ENCODE results near the gene ARHGAP35.
A peak's percentile ranks its signal among the peaks of the same experiment; 100 is the strongest.
"Not testable (repeated sequence)": the region's sequence is repeated elsewhere in the genome, so short reads cannot be mapped to it uniquely, and the experiment has no call there.

The ARHGAP35 gene

DNA sequence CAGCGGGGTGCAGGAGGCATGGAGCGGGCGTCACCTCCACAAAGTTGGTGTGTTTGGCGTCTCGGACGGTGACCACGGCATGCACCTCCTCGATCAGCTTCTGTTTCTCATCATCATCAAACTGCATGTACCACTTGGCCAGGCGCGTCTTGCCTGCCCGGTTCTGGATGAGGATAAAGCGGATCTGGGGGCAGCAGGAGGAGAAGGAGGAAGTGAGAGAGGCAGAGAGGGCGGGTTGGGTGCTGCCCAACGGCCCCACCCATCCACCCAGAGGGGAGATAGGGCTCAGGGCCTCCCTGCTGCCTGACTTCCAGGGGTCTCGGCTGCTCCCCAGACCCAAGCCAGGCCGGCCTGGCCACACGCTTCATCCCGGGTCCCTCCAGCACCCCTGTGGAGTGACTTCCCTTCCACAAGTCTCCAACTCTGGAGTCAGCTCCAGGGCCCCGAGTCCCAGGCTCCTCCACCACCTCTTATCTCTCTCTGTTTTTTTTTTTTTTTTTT is 14.8 kb upstream of the ARHGAP35 start:
- DNase-seq: no peak

GRCh38 chr19:46847528-46847927 is 13.3 kb upstream of the ARHGAP35 start:
- DNase-seq: no peak

GRCh38 chr19:46848389-46848788 is 12.4 kb upstream of the ARHGAP35 start:
- DNase-seq: no peak

DNA sequence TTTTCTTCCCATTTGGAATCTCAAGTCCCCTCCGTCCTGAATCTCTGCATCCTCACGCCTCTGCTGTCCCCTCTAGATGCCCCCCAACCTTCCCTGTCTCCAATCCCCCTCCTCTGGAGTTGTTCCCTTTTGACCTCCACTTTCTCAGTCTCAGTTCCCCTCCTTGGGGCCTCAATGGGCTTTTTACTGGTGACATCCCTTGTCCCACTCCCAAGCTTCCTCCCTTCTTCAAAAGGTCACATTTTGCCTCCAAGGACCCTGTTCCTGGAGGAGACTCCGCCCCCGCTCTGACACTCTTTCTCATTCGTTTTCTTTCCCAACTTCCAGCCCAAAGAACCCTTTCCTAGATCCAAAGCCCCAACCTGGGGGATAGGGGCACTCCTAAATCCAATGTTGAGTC is 11.2 kb upstream of the ARHGAP35 start:
- no peak for DNase-seq

DNA sequence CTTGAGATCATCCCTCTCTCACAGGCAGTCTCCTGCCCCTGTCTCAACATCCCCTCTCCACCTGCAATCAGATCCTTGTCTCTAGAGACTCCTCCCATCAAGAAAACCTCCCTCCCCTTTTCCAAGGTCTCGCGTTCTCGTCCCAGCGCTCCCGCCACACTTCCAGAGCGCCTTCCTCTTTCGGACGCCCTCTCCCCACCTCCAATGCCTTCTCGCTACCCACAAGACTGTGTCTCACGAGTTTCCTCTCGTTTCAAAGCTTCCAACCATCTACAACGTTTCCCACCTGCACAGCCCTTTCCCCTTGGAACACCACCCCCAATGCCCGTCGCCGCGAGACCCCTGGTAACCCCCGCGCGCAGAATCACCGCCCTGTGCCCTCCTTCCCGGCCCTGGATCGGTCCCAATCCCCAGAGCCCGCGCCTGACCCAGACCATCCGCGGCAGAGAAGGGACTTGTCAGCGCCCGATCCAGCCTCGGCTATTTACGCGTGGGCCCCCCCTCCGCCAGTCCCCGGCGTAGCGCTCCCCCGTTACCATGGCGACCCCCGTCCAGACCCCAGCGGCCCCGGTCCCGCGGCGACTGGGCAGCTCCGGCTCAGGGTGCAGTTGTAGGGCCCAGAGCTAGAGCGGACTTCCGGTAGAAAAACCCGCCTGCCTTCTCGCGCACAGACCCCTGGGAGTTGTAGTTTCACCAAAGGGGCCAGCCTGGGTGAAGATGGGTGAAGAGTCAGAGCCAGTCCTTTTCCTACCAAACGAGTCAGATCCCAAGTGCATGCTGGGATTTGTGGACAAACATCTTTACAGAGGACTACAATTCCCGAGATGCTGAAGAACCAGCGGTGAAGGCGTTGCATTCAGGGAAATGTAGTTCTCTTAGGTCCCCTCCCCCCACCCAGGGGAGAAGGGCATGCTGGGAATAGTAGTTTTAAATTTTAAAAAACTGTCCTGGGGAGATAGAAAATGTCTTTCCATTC is 10.3 kb upstream of the ARHGAP35 start, which contains the start of gene AP2S1:
Gene AP2S1, minus strand, starts transcription at position 619 of the 976 bp plus-strand sequence. Its CDS starts 80 bp downstream, at position 539.
- peak; percentile 96 for DNase-seq

DNA sequence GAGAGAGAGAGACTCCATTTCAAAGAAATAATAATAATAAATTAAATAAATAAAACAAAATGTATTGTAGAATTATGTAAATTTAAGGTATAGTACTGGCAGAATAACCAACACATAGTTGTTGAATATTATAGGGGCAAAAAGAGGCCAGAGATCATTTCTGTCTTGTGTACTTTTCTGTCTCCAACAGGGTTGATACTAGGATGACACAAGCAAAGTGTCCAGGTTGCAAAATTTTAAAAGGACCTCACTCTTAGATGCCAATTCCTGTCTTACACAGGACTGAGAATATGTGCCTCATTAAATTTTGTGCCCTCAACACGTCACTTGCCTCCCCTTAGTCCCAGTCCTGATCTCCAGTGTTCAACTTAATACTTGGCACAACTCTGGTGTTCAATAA is 8.0 kb upstream of the ARHGAP35 start:
- no peak for DNase-seq

GRCh38 chr19:46854698-46855097 is 6.1 kb upstream of the ARHGAP35 start:
- DNase-seq: not testable (repeated sequence)

GRCh38 chr19:46856062-46857022 is 4.5 kb upstream of the ARHGAP35 start:
- DNase-seq: peak; percentile 63

DNA sequence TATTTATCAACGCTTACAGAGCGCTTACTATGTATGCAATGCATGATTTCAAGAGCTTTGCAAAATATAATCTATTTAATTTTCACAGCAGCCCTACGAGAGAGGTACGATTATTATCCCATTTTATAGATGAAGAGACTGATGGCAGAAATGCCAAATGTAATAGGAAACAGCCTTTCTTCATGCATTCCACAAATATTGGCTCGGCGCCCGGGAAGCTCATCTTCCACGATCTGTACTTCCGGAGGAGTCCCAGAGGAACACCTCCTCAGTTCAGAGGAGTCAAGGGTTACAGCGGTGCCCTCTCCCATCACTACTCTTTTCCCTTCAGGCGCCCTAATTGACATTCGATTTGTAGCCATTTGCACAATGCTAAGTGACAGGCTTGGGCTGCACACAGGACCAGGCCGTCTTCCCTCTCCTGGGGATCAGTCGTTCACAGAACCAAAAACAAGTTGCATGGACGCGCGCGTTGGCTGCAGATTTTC is 1.1 kb upstream of the ARHGAP35 start:
- DNase-seq: no peak

DNA sequence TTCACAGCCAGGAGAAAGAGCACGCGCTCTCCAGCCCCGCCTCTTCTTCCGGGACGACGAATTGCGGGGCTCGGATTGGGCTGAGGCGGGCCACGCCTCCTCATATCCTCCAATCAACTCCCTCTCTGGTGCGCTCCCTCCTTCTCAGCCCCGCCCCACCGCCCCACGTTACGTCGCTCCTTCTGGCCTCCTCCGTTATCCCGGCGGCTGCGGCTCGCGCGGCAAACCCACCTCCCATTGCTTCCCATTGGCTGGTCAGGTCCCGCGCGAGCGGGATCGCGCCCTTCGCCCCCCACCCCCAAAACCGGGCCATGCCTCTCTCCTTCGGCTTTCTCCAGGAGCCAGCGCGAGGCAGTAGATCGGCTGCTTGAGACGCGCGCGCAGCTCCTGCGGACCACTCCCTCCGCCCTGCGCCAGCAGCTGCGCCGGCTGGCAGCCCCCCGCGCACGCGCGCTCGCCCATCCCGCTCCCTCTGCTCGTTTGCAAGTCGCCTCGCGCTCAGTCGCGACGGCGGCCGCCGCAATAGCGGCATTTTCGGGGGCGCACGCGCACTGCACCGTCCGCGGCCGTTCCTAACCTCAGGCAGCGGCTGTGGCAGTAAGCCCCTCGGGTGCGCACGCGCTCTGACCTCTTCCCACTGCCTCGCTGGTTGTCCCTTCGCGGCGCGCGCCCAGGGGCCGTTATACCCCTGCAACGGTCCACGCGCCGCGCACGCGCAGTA is 512 bp upstream of the ARHGAP35 start:
- DNase-seq: peak; percentile 96

DNA sequence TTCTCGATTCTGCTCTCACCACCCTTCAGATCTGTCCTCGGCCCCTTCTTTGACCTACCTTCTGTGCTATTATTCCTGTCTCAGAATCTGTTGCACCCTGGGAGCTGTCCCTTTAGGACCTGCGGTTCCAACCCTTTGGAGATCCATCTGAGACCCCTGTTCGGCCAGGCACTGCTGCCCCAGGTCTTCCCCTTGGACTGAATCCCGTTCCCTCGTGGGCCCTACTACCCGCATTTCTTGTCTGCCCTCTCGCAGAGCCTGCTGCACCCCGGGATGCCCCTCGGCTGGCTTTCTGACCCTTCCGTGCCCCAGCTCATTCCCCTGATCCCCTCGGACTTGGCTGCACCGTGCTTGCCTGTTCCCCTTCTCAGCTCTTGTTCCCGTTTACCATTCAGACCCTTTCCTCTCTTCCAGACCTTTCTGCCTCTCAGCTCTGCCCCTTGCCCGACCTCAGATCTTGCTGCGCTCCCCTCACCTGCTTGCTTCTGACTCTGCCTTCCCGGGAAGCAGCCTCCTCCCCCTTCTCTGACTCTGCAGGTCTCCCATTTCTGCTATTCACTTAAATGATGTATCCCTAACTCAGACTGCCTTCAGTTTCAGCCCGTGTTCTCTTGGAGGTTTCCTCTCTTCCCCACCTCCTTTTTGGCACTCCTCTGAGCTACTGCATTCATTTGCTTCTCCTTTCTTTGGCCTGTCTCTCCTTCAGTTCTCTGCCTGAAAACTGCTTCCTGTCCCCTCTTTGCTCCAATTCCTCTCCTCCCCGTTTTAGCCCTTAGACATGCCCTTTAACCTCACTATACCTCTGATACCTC is 1.1 kb downstream of the ARHGAP35 start:
- DNase-seq: no peak

- no peak for DNase-seq
Observed at GRCh38 chr19:46862503-46862834, 1.7 kb downstream of the ARHGAP35 start.

DNA sequence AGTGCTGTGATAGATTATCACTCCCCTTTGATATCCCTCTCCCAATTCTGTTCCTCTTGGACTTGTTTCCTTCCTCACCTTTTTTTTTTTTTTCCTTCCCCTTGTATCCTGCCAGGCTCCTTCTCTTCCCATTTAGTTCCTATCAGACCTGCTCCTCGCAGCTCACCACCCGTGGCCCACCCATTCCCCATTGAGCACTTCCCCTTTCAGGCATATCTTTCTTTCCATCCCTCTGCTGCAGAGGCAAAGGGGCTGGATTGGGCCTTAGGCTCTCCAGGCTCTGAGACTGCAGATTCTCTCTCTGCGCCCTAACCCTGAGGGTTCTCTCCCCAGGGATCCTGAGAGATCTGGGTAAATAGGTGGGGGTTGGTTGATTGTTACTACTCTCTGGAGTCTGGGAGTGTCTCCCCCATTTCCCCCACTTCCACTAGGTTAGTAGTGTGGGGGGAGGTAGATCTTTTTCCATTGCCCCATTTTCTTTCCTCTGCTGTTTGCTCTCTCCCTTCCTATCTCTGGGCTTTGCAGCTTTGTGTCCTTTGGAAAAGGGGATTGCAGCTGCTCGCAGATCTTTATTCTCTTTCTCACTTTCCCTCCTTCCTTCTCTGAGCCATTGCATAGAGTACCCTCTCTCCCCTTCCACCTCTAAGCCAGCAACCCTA is 2.3 kb downstream of the ARHGAP35 start:
- DNase-seq: no peak

- DNase-seq: no peak
Observed at GRCh38 chr19:46863818-46864629, 3.2 kb downstream of the ARHGAP35 start.

- DNase-seq: no peak
Observed at GRCh38 chr19:46866407-46867136, 5.8 kb downstream of the ARHGAP35 start.

DNA sequence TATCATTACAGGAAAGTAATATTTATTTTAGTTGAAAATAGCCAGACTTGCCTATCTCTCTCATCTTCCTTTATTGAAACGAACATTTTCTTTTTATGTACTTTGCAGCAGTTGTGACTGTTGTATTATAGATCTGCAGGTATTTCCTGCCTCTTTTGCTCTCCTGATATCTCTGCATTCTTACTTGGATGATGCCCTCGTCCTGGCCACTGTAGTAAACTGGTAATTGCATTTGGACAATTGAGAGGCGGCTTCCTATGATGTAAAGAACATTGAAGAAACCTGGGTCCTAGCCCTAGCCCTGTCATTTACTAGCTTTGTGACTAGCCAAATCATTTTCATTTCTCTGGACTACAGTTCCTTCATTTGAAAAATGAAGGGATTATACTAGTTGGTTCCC is 6.4 kb downstream of the ARHGAP35 start:
- DNase-seq: no peak

DNA sequence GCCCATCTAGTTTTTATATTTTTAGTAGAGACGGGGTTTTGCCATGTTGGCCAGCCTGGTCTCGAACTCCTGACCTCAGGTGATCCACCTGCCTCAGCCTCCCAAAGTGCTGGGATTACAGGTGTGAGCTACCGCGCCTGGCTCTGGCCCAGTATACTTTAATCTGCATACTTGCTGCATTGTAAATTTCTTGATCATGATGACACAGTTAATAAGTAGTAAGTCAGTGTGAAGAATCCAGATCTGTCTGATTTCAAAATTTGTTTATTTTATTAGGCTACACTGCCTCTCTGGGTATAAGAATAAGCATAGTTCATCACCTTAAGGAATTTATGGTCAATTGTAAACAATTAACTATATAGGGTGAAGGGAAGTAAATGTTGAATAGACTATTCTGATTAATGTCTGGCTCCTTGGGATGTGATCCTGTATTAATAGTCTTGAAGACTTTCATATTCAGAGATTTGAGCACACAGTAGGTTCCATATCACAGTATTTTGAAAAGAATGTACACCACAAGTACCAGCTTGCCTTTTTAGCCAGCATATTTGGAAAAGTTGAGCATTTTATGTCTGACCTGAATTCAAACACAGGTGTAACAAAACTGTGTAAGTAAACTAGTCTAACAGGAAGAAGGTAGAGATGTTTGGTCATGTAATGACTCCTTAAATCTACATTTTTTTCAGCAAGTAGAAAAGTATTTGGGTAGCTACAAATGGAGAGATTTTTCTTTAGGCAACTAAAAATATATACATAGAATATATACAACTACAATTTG is 7.4 kb downstream of the ARHGAP35 start:
- DNase-seq: no peak

- DNase-seq: not testable (repeated sequence)
Observed at GRCh38 chr19:46871173-46871572, 10.4 kb downstream of the ARHGAP35 start.
